ENCODE results near the gene TRAF1. TPM values are rescaled to one million over a fixed set of nuclear protein-coding genes. Genes with fewer than 3 reads are reported as not detected.

TRAF1 gene
- total RNA-seq, 1 experiment from 2014 or later: 1.8 TPM

DNA sequence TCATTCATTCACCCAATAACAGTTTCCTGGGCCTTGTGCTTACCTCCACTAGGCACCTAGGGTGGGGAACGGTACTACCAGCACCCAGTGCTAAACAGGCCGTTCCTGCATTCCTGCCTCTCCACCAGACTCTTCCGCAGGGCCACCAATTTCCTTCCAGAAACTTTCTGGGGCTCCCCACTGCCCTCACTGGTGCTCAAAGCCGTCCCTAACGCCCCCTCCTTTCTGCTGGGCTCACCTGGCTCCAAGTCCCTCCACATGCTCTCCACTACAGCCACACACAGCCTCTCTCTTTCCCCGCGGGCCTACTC is 51.0 kb downstream of the TRAF1 start:
- CTCF ChIA-PET: no interaction called here

DNA sequence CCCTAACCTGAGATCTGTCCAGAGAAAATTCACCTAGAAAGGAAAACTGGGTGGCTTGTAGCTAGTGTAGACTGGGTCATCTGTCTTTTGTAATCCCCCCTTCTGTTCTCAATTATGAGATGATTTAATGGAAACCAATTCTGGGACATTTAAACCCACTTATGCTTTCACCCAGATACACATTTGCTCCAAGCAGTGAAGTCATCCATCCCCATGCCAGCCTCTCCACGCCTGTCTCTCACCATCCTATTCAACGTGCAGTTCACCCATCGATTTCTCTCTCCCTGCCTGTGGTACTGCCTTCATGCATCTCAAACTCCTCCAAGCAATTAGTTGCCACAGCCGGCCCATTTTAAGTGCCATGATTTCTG is 51.4 kb downstream of the TRAF1 start:
- no peak for DNase-seq (ENCODE audit: low spot score)
- peak overlapping the region; percentile 62 for H3K4me3 Mint-ChIP-seq
- peaks cover 61% of the 10 kb centered on the region for H3K4me1 Mint-ChIP-seq
- ChIA-PET CTCF (no interaction called here), POLR2A (no interaction called here)
- TF ChIP-seq ZNF671 (CRISPR knock-in tag; IDR thresholded peaks at IDR 0.05) (no peak), IRF2 (CRISPR knock-in tag; IDR thresholded peaks at IDR 0.05; ENCODE audit: borderline replicate concordance, low read depth) (no peak), ZNF396 (CRISPR knock-in tag; IDR thresholded peaks at IDR 0.05; ENCODE audit: borderline replicate concordance) (no peak), SMAD4 (CRISPR knock-in tag; IDR thresholded peaks at IDR 0.05) (no peak), ZNF138 (CRISPR knock-in tag; conservative IDR thresholded peaks at IDR 0.05) (no peak), ZNF121 (CRISPR knock-in tag; IDR thresholded peaks at IDR 0.05) (no peak), CREB1 (CRISPR knock-in tag; IDR thresholded peaks at IDR 0.05) (no peak)
- TF ChIP-seq, protein P1, sequence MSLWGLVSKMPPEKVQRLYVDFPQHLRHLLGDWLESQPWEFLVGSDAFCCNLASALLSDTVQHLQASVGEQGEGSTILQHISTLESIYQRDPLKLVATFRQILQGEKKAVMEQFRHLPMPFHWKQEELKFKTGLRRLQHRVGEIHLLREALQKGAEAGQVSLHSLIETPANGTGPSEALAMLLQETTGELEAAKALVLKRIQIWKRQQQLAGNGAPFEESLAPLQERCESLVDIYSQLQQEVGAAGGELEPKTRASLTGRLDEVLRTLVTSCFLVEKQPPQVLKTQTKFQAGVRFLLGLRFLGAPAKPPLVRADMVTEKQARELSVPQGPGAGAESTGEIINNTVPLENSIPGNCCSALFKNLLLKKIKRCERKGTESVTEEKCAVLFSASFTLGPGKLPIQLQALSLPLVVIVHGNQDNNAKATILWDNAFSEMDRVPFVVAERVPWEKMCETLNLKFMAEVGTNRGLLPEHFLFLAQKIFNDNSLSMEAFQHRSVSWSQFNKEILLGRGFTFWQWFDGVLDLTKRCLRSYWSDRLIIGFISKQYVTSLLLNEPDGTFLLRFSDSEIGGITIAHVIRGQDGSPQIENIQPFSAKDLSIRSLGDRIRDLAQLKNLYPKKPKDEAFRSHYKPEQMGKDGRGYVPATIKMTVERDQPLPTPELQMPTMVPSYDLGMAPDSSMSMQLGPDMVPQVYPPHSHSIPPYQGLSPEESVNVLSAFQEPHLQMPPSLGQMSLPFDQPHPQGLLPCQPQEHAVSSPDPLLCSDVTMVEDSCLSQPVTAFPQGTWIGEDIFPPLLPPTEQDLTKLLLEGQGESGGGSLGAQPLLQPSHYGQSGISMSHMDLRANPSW (CRISPR knock-in tag; conservative IDR thresholded peaks at IDR 0.05; ENCODE audit: low read depth): no peak
- TF ChIP-seq, protein P2, sequence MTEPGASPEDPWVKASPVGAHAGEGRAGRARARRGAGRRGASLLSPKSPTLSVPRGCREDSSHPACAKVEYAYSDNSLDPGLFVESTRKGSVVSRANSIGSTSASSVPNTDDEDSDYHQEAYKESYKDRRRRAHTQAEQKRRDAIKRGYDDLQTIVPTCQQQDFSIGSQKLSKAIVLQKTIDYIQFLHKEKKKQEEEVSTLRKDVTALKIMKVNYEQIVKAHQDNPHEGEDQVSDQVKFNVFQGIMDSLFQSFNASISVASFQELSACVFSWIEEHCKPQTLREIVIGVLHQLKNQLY (CRISPR knock-in tag; IDR thresholded peaks at IDR 0.05): no peak
- TF ChIP-seq, protein P3, sequence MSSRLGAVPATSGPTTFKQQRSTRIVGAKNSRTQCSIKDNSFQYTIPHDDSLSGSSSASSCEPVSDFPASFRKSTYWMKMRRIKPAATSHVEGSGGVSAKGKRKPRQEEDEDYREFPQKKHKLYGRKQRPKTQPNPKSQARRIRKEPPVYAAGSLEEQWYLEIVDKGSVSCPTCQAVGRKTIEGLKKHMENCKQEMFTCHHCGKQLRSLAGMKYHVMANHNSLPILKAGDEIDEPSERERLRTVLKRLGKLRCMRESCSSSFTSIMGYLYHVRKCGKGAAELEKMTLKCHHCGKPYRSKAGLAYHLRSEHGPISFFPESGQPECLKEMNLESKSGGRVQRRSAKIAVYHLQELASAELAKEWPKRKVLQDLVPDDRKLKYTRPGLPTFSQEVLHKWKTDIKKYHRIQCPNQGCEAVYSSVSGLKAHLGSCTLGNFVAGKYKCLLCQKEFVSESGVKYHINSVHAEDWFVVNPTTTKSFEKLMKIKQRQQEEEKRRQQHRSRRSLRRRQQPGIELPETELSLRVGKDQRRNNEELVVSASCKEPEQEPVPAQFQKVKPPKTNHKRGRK (CRISPR knock-in tag; IDR thresholded peaks at IDR 0.05; ENCODE audit: borderline replicate concordance): no peak
- TF ChIP-seq, protein P4, sequence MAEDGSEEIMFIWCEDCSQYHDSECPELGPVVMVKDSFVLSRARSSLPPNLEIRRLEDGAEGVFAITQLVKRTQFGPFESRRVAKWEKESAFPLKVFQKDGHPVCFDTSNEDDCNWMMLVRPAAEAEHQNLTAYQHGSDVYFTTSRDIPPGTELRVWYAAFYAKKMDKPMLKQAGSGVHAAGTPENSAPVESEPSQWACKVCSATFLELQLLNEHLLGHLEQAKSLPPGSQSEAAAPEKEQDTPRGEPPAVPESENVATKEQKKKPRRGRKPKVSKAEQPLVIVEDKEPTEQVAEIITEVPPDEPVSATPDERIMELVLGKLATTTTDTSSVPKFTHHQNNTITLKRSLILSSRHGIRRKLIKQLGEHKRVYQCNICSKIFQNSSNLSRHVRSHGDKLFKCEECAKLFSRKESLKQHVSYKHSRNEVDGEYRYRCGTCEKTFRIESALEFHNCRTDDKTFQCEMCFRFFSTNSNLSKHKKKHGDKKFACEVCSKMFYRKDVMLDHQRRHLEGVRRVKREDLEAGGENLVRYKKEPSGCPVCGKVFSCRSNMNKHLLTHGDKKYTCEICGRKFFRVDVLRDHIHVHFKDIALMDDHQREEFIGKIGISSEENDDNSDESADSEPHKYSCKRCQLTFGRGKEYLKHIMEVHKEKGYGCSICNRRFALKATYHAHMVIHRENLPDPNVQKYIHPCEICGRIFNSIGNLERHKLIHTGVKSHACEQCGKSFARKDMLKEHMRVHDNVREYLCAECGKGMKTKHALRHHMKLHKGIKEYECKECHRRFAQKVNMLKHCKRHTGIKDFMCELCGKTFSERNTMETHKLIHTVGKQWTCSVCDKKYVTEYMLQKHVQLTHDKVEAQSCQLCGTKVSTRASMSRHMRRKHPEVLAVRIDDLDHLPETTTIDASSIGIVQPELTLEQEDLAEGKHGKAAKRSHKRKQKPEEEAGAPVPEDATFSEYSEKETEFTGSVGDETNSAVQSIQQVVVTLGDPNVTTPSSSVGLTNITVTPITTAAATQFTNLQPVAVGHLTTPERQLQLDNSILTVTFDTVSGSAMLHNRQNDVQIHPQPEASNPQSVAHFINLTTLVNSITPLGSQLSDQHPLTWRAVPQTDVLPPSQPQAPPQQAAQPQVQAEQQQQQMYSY (CRISPR knock-in tag; IDR thresholded peaks at IDR 0.05): no peak
- TF ChIP-seq, protein P5, sequence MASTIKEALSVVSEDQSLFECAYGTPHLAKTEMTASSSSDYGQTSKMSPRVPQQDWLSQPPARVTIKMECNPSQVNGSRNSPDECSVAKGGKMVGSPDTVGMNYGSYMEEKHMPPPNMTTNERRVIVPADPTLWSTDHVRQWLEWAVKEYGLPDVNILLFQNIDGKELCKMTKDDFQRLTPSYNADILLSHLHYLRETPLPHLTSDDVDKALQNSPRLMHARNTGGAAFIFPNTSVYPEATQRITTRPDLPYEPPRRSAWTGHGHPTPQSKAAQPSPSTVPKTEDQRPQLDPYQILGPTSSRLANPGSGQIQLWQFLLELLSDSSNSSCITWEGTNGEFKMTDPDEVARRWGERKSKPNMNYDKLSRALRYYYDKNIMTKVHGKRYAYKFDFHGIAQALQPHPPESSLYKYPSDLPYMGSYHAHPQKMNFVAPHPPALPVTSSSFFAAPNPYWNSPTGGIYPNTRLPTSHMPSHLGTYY (CRISPR knock-in tag; IDR thresholded peaks at IDR 0.05): no peak
- TF ChIP-seq, protein P6, sequence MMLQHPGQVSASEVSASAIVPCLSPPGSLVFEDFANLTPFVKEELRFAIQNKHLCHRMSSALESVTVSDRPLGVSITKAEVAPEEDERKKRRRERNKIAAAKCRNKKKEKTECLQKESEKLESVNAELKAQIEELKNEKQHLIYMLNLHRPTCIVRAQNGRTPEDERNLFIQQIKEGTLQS (CRISPR knock-in tag; conservative IDR thresholded peaks at IDR 0.05): no peak
- TF ChIP-seq, protein P7, sequence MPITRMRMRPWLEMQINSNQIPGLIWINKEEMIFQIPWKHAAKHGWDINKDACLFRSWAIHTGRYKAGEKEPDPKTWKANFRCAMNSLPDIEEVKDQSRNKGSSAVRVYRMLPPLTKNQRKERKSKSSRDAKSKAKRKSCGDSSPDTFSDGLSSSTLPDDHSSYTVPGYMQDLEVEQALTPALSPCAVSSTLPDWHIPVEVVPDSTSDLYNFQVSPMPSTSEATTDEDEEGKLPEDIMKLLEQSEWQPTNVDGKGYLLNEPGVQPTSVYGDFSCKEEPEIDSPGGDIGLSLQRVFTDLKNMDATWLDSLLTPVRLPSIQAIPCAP (CRISPR knock-in tag; IDR thresholded peaks at IDR 0.05): no peak
- H3K27ac Mint-ChIP-seq: peak overlapping the region; percentile 56; the same call in 1 of the 2 replicates
- H3K36me3 Mint-ChIP-seq: peaks cover 11% of the 10 kb centered on the region
- peaks cover 12% of the 10 kb centered on the region for H3K27me3 Mint-ChIP-seq (ENCODE audit: low read depth)
- no peaks in the 10 kb centered on the region for H3K9me3 Mint-ChIP-seq
- no peak for ATAC-seq

More for the DNA sequence above, 51.0 kb downstream of the TRAF1 start:
- POLR2A ChIA-PET: no interaction called here
- peaks cover 61% of the 10 kb centered on the region for H3K4me1 Mint-ChIP-seq
- ATAC-seq: peak; percentile 14; the same call in 1 of the 2 replicates
- DNase-seq (ENCODE audit: low spot score): no peak
- TF ChIP-seq ZNF416 (CRISPR knock-in tag; IDR thresholded peaks at IDR 0.05) (no peak), JUN (CRISPR knock-in tag; IDR thresholded peaks at IDR 0.05) (no peak), TEAD1 (CRISPR knock-in tag; IDR thresholded peaks at IDR 0.05) (no peak), NR2C2 (CRISPR knock-in tag; IDR thresholded peaks at IDR 0.05) (no peak)
- TF ChIP-seq, protein P8, sequence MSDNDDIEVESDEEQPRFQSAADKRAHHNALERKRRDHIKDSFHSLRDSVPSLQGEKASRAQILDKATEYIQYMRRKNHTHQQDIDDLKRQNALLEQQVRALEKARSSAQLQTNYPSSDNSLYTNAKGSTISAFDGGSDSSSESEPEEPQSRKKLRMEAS (CRISPR knock-in tag; IDR thresholded peaks at IDR 0.05): 0 out of 2 replicates have a peak, but pooled peaks have one; percentile 6
- H3K36me3 Mint-ChIP-seq: peaks cover 11% of the 10 kb centered on the region
- H3K9me3 Mint-ChIP-seq: no peaks in the 10 kb centered on the region
- peak overlapping the region; percentile 56 for H3K27ac Mint-ChIP-seq
- peak overlapping the region; percentile 62 for H3K4me3 Mint-ChIP-seq
- H3K27me3 Mint-ChIP-seq (ENCODE audit: low read depth): peaks cover 12% of the 10 kb centered on the region

Measured in WTC11 (cell line).